ENCODE measurements around the gene RAD9A.

DNA sequence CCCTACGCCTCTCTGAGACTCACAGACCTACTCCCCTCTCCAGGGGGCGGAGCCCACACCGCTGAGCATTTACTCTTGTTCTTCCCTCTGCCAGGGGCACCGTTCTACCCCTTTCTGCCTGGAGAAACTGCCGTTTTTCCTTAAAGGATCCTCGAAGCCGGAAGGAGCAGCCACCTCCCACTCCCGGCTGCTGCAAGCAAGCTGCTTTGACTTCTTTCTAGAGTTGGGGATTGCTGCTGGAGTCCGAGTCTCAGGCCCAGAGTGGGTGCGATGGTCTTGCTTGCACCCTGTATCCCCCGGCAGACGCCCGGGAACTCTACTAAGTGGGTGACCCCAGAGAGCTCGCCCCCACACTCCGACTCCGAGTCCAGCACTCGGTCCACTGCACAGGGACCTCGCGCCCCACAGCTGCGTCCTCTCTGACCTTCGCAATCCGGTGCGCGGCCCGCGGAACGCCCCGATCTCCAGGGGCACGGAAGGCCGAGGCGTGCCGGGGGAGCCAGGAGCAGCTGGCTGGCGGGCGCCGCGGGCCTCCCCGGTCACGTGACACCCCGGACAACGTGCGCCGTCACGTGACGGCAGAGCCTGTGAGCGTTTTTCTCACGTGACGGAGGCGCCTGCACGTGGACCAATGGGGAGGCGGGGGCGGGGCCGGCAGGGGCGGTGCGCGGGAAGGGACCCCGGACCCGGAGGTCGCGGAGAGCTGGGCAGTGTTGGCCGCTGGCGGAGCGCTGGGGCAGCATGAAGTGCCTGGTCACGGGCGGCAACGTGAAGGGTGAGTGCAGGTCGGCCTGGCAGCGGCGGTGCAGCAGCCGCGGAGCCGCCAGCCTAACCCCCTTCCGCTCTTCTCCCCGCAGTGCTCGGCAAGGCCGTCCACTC lies at the start of gene RAD9A:
- TF ChIP-seq CTCF (tag by site-specific recombination; IDR thresholded peaks at IDR 0.05), result no peak; the same call in 1 of the 2 replicates
- peak; percentile 76; the same call in 1 of the 2 replicates for TF ChIP-seq ZBTB8A (tag by site-specific recombination; IDR thresholded peaks at IDR 0.05)
- peak; percentile 92 for TF ChIP-seq ZNF24 (tag by site-specific recombination; IDR thresholded peaks at IDR 0.05)
- TF ChIP-seq, protein P1, sequence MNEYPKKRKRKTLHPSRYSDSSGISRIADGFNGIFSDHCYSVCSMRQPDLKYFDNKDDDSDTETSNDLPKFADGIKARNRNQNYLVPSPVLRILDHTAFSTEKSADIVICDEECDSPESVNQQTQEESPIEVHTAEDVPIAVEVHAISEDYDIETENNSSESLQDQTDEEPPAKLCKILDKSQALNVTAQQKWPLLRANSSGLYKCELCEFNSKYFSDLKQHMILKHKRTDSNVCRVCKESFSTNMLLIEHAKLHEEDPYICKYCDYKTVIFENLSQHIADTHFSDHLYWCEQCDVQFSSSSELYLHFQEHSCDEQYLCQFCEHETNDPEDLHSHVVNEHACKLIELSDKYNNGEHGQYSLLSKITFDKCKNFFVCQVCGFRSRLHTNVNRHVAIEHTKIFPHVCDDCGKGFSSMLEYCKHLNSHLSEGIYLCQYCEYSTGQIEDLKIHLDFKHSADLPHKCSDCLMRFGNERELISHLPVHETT (tag by site-specific recombination; IDR thresholded peaks at IDR 0.05), result no peak
- TF ChIP-seq ZNF335 (tag by site-specific recombination; conservative IDR thresholded peaks at IDR 0.05), result peak; percentile 76
- no peak for TF ChIP-seq ZNF211 (tag by site-specific recombination; IDR thresholded peaks at IDR 0.05; ENCODE audit: low read depth)
- TF ChIP-seq ZNF792 (tag by site-specific recombination; IDR thresholded peaks at IDR 0.05), result no peak
- TF ChIP-seq MYNN (tag by site-specific recombination; IDR thresholded peaks at IDR 0.05; ENCODE audit: borderline replicate concordance), result no peak
- peak; percentile 91 for TF ChIP-seq KLF10 (tag by site-specific recombination; IDR thresholded peaks at IDR 0.05)
- peak; percentile 34; the same call in 1 of the 2 replicates for TF ChIP-seq SCRT2 (tag by site-specific recombination; IDR thresholded peaks at IDR 0.05)
- TF ChIP-seq ZNF747 (tag by site-specific recombination; IDR thresholded peaks at IDR 0.05), result no peak
- no peak for TF ChIP-seq ZNF449 (tag by site-specific recombination; IDR thresholded peaks at IDR 0.05)

Measured in HEK293 (cell line).